K562 (cell line): Measurements from ENCODE around the gene BSN. TPM values are rescaled to one million over a fixed set of nuclear protein-coding genes. Genes with fewer than 3 reads are reported as not detected.

Experiments
- ATAC-seq: fragments of 200-7000 bp; cut with Tn5 transposase; 3 replicates; pipeline ENCODE4 v1.9.1; 2020; ENCODE audit warnings: moderate library complexity
- BruUV-seq: library from RNA; stranded (reverse); fragments of 400-500 nt; replicated peaks from 2 replicates; lab custom pipeline; 2021; lab: Mats Ljungman, UMichigan
- CTCF ChIA-PET: fragments of 300-600 bp; formaldehyde crosslinking; extraction: SDS; loops from one replicate; lab custom pipeline; 2021; ENCODE audit warnings: low intra/inter-chr PET ratio; lab: Yijun Ruan, JAX
- POLR2A ChIA-PET: fragments of 300-600, 350-650 bp; sonication (Branson Sonifier 250); formaldehyde crosslinking; extraction: SDS; loops from one replicate; lab custom pipeline; 2021; ENCODE audit warnings: antibody characterized with exemption, inconsistent platforms; lab: Yijun Ruan, JAX
- DNase-seq, 4 experiments: peaks; one replicate each; pipeline versions ENCODE4 v3.0.0 to v3.0.0-alpha.2; 2011 to 2018; ENCODE audit warnings: low spot score in 3 of 4, mixed read lengths in 3 of 4; ENCODE audit errors: extremely low read depth in 1 of 4
- FAIRE-seq: peaks from 2 replicates; lab custom pipeline; 2011; peaks lifted over from hg19 to GRCh38; lab: Jason Lieb, UNC
- H2AFZ ChIP-seq: 2 replicates; pipeline ENCODE4 v1.6.0; 2011; ENCODE audit warnings: low read depth, low read length, control low read depth, inconsistent platforms
- H3K27ac ChIP-seq: fragments of 200-600 bp; 3 replicates; pipeline ENCODE4 v1.8.0; 2011; ENCODE audit warnings: low read depth, mild to moderate bottlenecking, control low read depth, inconsistent platforms, low read length, moderate library complexity, mixed read lengths; ENCODE audit errors: extremely low read depth
- H3K27me3 ChIP-seq, 2 experiments: fragments of 300-600 bp in 1 of 2; 2 replicates in 1 of 2; 3 replicates in 1 of 2; pipeline versions ENCODE4 v1.6.0 to v1.8.0; 2011; ENCODE audit warnings: inconsistent platforms in 2 of 2, low read length in 2 of 2, mild to moderate bottlenecking in 1 of 2, mixed read lengths in 1 of 2, moderate library complexity in 1 of 2; ENCODE audit not compliant: control insufficient read depth in 2 of 2, insufficient read depth in 2 of 2
- H3K36me3 ChIP-seq: fragments of 300-600 bp; 3 replicates; pipeline ENCODE4 v1.8.0; 2011; ENCODE audit warnings: mild to moderate bottlenecking, low read length, inconsistent platforms; ENCODE audit not compliant: control insufficient read depth, insufficient read depth
- H3K4me1 ChIP-seq, 2 experiments: fragments of 200-600 bp in 1 of 2; replicated peaks in 1 of 2; 2 replicates in 1 of 2; 3 replicates in 1 of 2; pipeline versions ENCODE4 v1.5.1 to v1.8.0; 2011; ENCODE audit warnings: inconsistent platforms in 2 of 2, low read length in 2 of 2, mild to moderate bottlenecking in 1 of 2, mixed read lengths in 1 of 2, moderate library complexity in 1 of 2; ENCODE audit not compliant: control insufficient read depth in 2 of 2, insufficient read depth in 2 of 2
- H3K4me2 ChIP-seq: 2 replicates; pipeline ENCODE4 v1.6.1; 2011; ENCODE audit warnings: low read length, control low read depth, inconsistent platforms, mixed read lengths; ENCODE audit not compliant: insufficient read depth
- H3K4me3 ChIP-seq: fragments of 200-600 bp; sonication (generic), shearing (Covaris generic); 2 replicates; pipeline ENCODE4 v1.5.1; 2016; ENCODE audit warnings: control low read depth, inconsistent platforms
- H3K79me2 ChIP-seq: fragments of 200-600 bp; 3 replicates; pipeline ENCODE4 v1.8.0; 2011; ENCODE audit warnings: low read length, inconsistent platforms; ENCODE audit not compliant: control insufficient read depth, insufficient read depth
- H3K9ac ChIP-seq, 2 experiments: 2 replicates each; pipeline versions ENCODE4 v1.6.0 to v1.6.1; 2011; ENCODE audit warnings: low read depth in 2 of 2, low read length in 2 of 2, control low read depth in 1 of 2, inconsistent platforms in 1 of 2, mild to moderate bottlenecking in 1 of 2, mixed read lengths in 1 of 2; ENCODE audit not compliant: insufficient read depth in 1 of 2
- H3K9me1 ChIP-seq: one replicate; pipeline ENCODE4 v1.6.0; 2011; ENCODE audit warnings: inconsistent platforms, mild to moderate bottlenecking, low read length, moderate library complexity; ENCODE audit not compliant: control insufficient read depth, insufficient read depth
- H3K9me3 ChIP-seq: replicated peaks from 2 replicates; pipeline ENCODE4 v1.5.1; 2011; ENCODE audit warnings: low read depth, low read length, inconsistent platforms; ENCODE audit not compliant: control insufficient read depth, insufficient read depth
- H4K20me1 ChIP-seq: replicated peaks from 2 replicates; pipeline ENCODE4 v1.6.1; 2011; ENCODE audit warnings: low read length, inconsistent platforms, mixed read lengths; ENCODE audit not compliant: control insufficient read depth, insufficient read depth
- CAMTA2 ChIP-seq: fragments of 250-450 bp; sonication (Bioruptor Pico); conservative IDR thresholded peaks from 2 replicates; pipeline ENCODE4 v1.5.1; 2022
- CCAR2 ChIP-seq: fragments of 200-400 bp; formaldehyde crosslinking; IDR thresholded peaks from 2 replicates; pipeline ENCODE4 v1.6.1; 2017; ENCODE audit warnings: mild to moderate bottlenecking, low read depth, low read length
- EWSR1 ChIP-seq: fragments of 450-650 bp; IDR thresholded peaks from 2 replicates; pipeline ENCODE4 v1.6.1; 2018; ENCODE audit warnings: borderline replicate concordance, mild to moderate bottlenecking, low read depth, moderate library complexity; ENCODE audit not compliant: partially characterized antibody
- IFI16 ChIP-seq: fragments of 250-450 bp; sonication (Bioruptor Pico); IDR thresholded peaks from 2 replicates; pipeline ENCODE4 v2.1.2; 2022; ENCODE audit warnings: mild to moderate bottlenecking, inconsistent platforms
- MAFG ChIP-seq: fragments of 450-650 bp; conservative IDR thresholded peaks from 2 replicates; pipeline ENCODE4 v1.6.1; 2016; ENCODE audit warnings: missing genetic modification characterization, missing compliant biosample characterization
- PRPF4 ChIP-seq: fragments of 200-400 bp; formaldehyde crosslinking; IDR thresholded peaks from one replicate; pipeline ENCODE4 v1.6.1; 2017; ENCODE audit warnings: low read length, low read depth, mild to moderate bottlenecking; ENCODE audit not compliant: insufficient read depth, poor library complexity, severe bottlenecking
- SMAD3 ChIP-seq: fragments of 450-650 bp; formaldehyde crosslinking; conservative IDR thresholded peaks from 2 replicates; pipeline ENCODE4 v1.4.0; 2020; ENCODE audit warnings: mild to moderate bottlenecking
- TARDBP ChIP-seq: fragments of 450-650 bp; IDR thresholded peaks from 2 replicates; pipeline ENCODE4 v1.6.1; 2016
- TOE1 ChIP-seq, 2 experiments: fragments of 450-650 bp in 1 of 2; sonication (generic) in 1 of 2; formaldehyde crosslinking in 1 of 2; IDR thresholded peaks; 2 replicates each; pipeline versions ENCODE4 v1.7.1 to v1.8.0; 2016 to 2022; ENCODE audit warnings: borderline replicate concordance in 2 of 2, mild to moderate bottlenecking in 2 of 2, antibody characterized with exemption in 1 of 2, inconsistent platforms in 1 of 2, low read depth in 1 of 2, missing genetic modification reagents in 1 of 2, moderate library complexity in 1 of 2
- XRCC4 ChIP-seq: IDR thresholded peaks from one replicate; pipeline ENCODE4 v1.6.1; 2011; ENCODE audit not compliant: insufficient read depth, insufficient read length; ENCODE audit errors: extremely low read depth
- ZBTB17 ChIP-seq: fragments of 450-650 bp; formaldehyde crosslinking; IDR thresholded peaks from 2 replicates; pipeline ENCODE4 v1.4.0; 2020; ENCODE audit warnings: mild to moderate bottlenecking
- ZNF668 ChIP-seq: fragments of 250-450 bp; sonication (Bioruptor Pico); IDR thresholded peaks from 2 replicates; pipeline ENCODE4 v1.8.0; 2022; ENCODE audit warnings: mild to moderate bottlenecking, inconsistent platforms
- ZNF77 ChIP-seq: fragments of 250-450 bp; sonication (Bioruptor Pico); IDR thresholded peaks from 2 replicates; pipeline ENCODE4 v1.5.0; 2020
- ZNF780A ChIP-seq: fragments of 250-450 bp; sonication (Bioruptor Pico); IDR thresholded peaks from 2 replicates; pipeline ENCODE4 v1.5.0; 2021; ENCODE audit warnings: mild to moderate bottlenecking
- in situ Hi-C: fragments of 300-500 bp; cut with MboI; formaldehyde crosslinking; loops from 4 replicates; pipeline ENCODE4 v1.15.0; 2018; ENCODE audit warnings: inconsistent platforms, mixed read lengths
- intact Hi-C: fragments of 100-400 bp; cut with micrococcal nuclease; formaldehyde crosslinking; loops from 2 replicates; pipeline ENCODE4 v1.14.2; 2022
- polyA plus RNA-seq, 8 experiments: library from polyadenylated mRNA; depleted of rRNA in 4 of 8; stranded (reverse) in 5 of 8; unstranded in 3 of 8; fragments of >200 nt; fragmentation: Nextera tagmentation in 2 of 8; fragmentation: Illumina TruSeq in 1 of 8; extraction: Ambion mirVana in 2 of 8; extraction: Trizol in 1 of 8; gene quantifications; 2 replicates each; pipeline versions ENCODE4 v1.2.1 to v1.2.3, GENCODE V29; 2011 to 2014; ENCODE audit warnings: inconsistent platforms in 1 of 8, missing spikeins in 1 of 8
- total RNA-seq, 7 experiments: library from RNA; depleted of rRNA in 6 of 7; stranded (reverse); fragments of >200 nt in 6 of 7; fragmentation: Illumina TruSeq in 2 of 7; extraction: Trizol in 2 of 7; gene quantifications; 2 replicates each; pipeline versions ENCODE4 v1.2.1 to v1.2.3, GENCODE V29; 2011 to 2021; ENCODE audit warnings: low replicate concordance in 1 of 7
- TF ChIP-seq, protein P1 (sequence below): sonication (generic); formaldehyde crosslinking; IDR thresholded peaks from 2 replicates; pipeline ENCODE4 v1.8.1; 2022; ENCODE audit warnings: missing genetic modification reagents
- TF ChIP-seq, protein P2 (sequence below): IDR thresholded peaks from 2 replicates; pipeline ENCODE4 v1.6.1; 2016; ENCODE audit warnings: missing genetic modification characterization, missing compliant biosample characterization
- TF ChIP-seq, protein P3 (sequence below), 2 experiments: fragments of 450-650 bp in 1 of 2; IDR thresholded peaks; 2 replicates each; pipeline ENCODE4 v1.6.1; 2011 to 2017; ENCODE audit warnings: low read depth in 2 of 2, antibody characterized with exemption in 1 of 2, borderline replicate concordance in 1 of 2, low read length in 1 of 2, mild to moderate bottlenecking in 1 of 2, mixed read lengths in 1 of 2; ENCODE audit not compliant: control insufficient read depth in 1 of 2

BSN gene
- total and polyA plus RNA-seq, 9 of the 15 experiments (the other 6 are each of a cell fraction or from before 2014, with no cell fraction given): 0.03 to 1.5 (median 0.29) TPM

DNA sequence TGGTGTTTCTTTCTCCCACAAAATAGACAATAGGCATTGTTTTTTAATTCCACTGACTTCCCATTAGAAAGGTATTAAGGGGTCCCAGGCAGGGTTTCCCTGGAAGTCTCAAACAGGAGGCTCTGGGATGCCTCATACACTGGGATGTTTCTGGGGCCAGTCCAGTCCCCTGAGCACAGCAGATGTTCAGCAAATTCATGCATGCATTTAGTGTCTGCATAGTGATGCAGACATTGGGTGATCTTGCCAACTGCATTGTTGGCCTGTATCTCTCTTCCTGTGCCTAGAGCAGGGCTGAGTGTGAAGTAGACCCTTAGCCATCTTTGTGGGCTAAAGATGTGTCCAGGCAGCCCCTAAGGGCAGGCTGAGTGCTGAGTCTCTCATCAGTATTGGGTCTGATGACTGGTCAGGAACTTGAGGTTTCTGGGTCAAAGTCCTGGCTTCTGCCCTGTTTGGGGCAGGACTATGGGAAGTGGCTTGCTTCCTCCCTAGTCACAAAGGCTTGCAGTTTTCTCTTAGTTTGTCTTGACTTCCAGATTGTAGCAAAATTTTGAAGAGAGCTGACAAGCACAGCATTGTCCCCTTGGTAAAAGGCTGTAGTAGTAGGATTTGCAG lies 56.5 kb downstream of the BSN start:
- H3K4me2 ChIP-seq: no peak overlapping the region
- no peak for TF ChIP-seq ZNF77 (CRISPR knock-in tag)
- no peak for TF ChIP-seq ZNF780A (CRISPR knock-in tag)
- TF ChIP-seq, protein P1, sequence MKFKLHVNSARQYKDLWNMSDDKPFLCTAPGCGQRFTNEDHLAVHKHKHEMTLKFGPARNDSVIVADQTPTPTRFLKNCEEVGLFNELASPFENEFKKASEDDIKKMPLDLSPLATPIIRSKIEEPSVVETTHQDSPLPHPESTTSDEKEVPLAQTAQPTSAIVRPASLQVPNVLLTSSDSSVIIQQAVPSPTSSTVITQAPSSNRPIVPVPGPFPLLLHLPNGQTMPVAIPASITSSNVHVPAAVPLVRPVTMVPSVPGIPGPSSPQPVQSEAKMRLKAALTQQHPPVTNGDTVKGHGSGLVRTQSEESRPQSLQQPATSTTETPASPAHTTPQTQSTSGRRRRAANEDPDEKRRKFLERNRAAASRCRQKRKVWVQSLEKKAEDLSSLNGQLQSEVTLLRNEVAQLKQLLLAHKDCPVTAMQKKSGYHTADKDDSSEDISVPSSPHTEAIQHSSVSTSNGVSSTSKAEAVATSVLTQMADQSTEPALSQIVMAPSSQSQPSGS: no peak
- TF ChIP-seq XRCC4: no peak
- no peak for TF ChIP-seq EWSR1
- no peak for TF ChIP-seq CAMTA2
- TF ChIP-seq, protein P2, sequence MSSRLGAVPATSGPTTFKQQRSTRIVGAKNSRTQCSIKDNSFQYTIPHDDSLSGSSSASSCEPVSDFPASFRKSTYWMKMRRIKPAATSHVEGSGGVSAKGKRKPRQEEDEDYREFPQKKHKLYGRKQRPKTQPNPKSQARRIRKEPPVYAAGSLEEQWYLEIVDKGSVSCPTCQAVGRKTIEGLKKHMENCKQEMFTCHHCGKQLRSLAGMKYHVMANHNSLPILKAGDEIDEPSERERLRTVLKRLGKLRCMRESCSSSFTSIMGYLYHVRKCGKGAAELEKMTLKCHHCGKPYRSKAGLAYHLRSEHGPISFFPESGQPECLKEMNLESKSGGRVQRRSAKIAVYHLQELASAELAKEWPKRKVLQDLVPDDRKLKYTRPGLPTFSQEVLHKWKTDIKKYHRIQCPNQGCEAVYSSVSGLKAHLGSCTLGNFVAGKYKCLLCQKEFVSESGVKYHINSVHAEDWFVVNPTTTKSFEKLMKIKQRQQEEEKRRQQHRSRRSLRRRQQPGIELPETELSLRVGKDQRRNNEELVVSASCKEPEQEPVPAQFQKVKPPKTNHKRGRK: no peak
- no peak for TF ChIP-seq ZBTB17 (CRISPR knock-in tag)
- TF ChIP-seq CCAR2: no peak
- TF ChIP-seq IFI16: no peak
- no peak for TF ChIP-seq SMAD3 (CRISPR knock-in tag)
- no peak for TF ChIP-seq TOE1 (IDR thresholded peaks at IDR 0.05; ENCODE audit: borderline replicate concordance)
- no peak for TF ChIP-seq TOE1 (CRISPR knock-in tag; IDR thresholded peaks at IDR 0.05; ENCODE audit: borderline replicate concordance, low read depth)
- TF ChIP-seq ZNF668: no peak
- no peak for TF ChIP-seq PRPF4
- no peak for TF ChIP-seq MAFG (tag)
- TF ChIP-seq, protein P3, sequence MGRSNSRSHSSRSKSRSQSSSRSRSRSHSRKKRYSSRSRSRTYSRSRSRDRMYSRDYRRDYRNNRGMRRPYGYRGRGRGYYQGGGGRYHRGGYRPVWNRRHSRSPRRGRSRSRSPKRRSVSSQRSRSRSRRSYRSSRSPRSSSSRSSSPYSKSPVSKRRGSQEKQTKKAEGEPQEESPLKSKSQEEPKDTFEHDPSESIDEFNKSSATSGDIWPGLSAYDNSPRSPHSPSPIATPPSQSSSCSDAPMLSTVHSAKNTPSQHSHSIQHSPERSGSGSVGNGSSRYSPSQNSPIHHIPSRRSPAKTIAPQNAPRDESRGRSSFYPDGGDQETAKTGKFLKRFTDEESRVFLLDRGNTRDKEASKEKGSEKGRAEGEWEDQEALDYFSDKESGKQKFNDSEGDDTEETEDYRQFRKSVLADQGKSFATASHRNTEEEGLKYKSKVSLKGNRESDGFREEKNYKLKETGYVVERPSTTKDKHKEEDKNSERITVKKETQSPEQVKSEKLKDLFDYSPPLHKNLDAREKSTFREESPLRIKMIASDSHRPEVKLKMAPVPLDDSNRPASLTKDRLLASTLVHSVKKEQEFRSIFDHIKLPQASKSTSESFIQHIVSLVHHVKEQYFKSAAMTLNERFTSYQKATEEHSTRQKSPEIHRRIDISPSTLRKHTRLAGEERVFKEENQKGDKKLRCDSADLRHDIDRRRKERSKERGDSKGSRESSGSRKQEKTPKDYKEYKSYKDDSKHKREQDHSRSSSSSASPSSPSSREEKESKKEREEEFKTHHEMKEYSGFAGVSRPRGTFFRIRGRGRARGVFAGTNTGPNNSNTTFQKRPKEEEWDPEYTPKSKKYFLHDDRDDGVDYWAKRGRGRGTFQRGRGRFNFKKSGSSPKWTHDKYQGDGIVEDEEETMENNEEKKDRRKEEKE (IDR thresholded peaks at IDR 0.05; ENCODE audit: borderline replicate concordance in 1 of 2, control insufficient read depth in 1 of 2, low read depth in 2 of 2, low read length in 1 of 2): no peak
- no peak for TF ChIP-seq TARDBP

More for the DNA sequence above, 56.5 kb downstream of the BSN start:
- CTCF ChIA-PET: interaction anchor here (0.6 kb wide), 1 partner anchor 60 kb away, joined by 3 read pairs; no protein-coding TSS in a partner anchor
- Histone ChIP-seq H3K9me1 (peaks cover 2% of the 10 kb centered on the region), H4K20me1 (no peaks in the 10 kb centered on the region), H3K36me3 (no peaks in the 10 kb centered on the region), H2AFZ (no peak overlapping the region), H3K4me3 (no peak overlapping the region), H3K4me1 (no peaks in the 10 kb centered on the region; a peak in 1 of 5 replicates), H3K9ac (no peak overlapping the region), H3K9me3 (no peaks in the 10 kb centered on the region), H3K27ac (no peak overlapping the region), H3K79me2 (no peaks in the 10 kb centered on the region), H3K27me3 (no peaks in the 10 kb centered on the region)
- DNase-seq (no peak), ATAC-seq (no peak), FAIRE-seq (no peak)
- intact Hi-C loops: no loop called here
- no TSS peak for BruUV-seq
- POLR2A ChIA-PET: no interaction called here
- in situ Hi-C loops: no loop called here
